ENCODE results near the gene NFKBIL1. TPM values are rescaled to one million over a fixed set of nuclear protein-coding genes. Genes with fewer than 3 reads are reported as not detected.

The NFKBIL1 gene
- total RNA-seq, 2 experiments from 2014 or later, result 22.8 to 23.6 TPM

DNA sequence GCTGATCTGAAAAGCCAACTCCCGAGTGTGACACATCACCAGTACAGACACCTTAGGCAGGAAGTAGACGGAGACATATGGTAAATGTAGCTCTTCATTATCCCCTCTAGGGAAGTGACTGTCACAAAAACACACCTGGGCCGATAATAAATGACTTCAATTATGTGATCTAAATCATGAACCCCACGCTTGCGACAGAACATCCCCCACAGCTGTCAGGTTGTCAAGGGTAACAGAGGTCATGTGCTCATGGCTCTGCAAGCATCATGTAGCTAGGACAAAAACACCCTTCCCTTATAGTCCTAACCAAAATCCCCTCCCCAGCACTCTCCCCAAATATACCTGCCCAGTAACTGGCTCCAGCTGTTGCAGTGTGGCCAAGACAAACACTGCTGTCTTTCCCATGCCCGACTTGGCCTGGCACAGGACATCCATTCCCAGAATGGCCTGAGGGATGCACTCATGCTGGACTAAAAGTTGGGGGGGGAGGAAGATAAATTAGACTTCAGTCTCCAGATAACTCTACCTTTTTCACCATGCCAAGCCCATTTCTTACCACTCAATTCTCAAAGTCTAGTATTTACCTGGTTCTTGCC is 8.5 kb upstream of the NFKBIL1 start:
- DNase-seq, result no peak
- CTCF ChIA-PET, result interaction anchor here (1.2 to 24.6 kb wide), 4 partner anchors 43 to 138 kb away, joined by 3 to 751 read pairs (median 206); partner anchors contain the start of genes LST1, LTB, NCR3 and TNF
- Mint-ChIP-seq H3K4me1 (peaks cover 64% of the 10 kb centered on the region), H3K9me3 (no peaks in the 10 kb centered on the region), H3K27me3 (no peaks in the 10 kb centered on the region), H3K27ac (peak overlapping the region; percentile 22), H3K4me3 (peak overlapping the region; percentile 89), H3K36me3 (ENCODE audit: low read depth) (peaks cover 67% of the 10 kb centered on the region)
- POLR2A ChIA-PET, result interaction anchor here (0.6 to 7.3 kb wide), 8 partner anchors 9 to 420 kb away, joined by 3 to 164 read pairs (median 3); partner anchors contain the start of genes LTB, MICB, NCR3 and NELFE

DNA sequence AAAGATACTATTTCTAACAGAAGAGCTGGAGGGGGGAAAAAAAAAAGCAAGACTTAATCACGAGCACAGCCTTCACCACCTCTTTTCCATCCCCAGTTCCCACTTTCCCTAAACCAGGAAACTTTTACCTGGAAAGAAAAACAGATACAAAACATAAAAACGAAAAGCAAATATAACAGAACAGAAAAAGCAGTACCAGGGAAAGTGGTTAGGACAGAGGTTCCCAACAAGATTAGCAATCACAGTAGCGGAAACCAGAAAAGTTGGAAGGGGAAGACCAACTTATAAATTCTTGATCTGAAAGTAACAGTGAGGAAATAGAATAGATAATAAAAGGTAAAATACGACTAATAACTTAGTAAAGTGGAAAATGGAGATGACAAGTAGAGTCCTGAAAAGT is 6.8 kb upstream of the NFKBIL1 start:
- Mint-ChIP-seq H3K27ac (peak overlapping the region; percentile 78), H3K36me3 (ENCODE audit: low read depth) (peaks cover 50% of the 10 kb centered on the region), H3K9me3 (no peaks in the 10 kb centered on the region), H3K4me1 (peaks cover 53% of the 10 kb centered on the region), H3K4me3 (peak overlapping the region; percentile 89), H3K27me3 (no peaks in the 10 kb centered on the region)
- POLR2A ChIA-PET, result interaction anchor here (0.9 to 7.3 kb wide), 30 partner anchors 9 to 357 kb away, joined by 3 to 164 read pairs (median 8); partner anchors contain the start of genes ABHD16A, BAG6, CLIC1 and CSNK2B
- CTCF ChIA-PET, result interaction anchor here (1.4 to 24.6 kb wide), 7 partner anchors 11 to 419 kb away, joined by 3 to 751 read pairs (median 19); partner anchors contain the start of genes LST1, LTB, MICB and NCR3
- DNase-seq, result no peak

DNA sequence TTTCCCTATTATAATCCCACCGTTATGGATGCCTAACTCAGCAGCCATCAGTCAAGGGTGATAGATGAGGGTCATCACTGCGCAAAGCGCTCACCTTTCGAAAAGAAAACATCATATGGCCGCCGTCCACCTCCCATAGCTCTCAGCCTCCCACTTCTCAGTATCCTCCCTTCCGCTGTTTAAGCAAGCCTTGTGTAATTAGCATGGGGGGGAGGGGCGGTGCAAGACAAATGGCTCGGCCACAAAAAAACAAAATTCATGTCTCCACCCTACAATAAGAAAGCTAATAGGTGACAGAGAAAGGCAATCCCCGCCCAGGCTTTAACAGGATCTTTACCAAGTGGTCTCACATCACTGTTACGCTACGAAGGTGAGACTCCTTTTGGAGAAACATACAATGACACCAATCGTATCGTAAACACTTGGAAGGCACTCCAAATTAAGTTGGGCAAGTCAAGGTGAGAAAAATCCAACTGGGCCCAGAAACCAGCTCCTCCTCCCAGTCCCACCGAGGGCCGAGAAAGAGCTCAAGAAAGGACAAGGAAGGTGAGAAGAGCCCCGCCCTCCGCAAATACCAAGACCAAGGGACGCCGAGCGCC is 6.2 kb upstream of the NFKBIL1 start:
- no peaks in the 10 kb centered on the region for H3K9me3 Mint-ChIP-seq
- ChIA-PET POLR2A (interaction anchor here (0.8 to 7.3 kb wide), 47 partner anchors 9 to 1431 kb away, joined by 3 to 164 read pairs (median 6); partner anchors contain the start of genes ABHD16A, BAG6, C6orf47 and CLIC1), CTCF (interaction anchor here (0.8 to 24.6 kb wide), 18 partner anchors 10 to 418 kb away, joined by 3 to 751 read pairs (median 4); partner anchors contain the start of genes BAG6, HSPA1A, HSPA1B and HSPA1L)
- peaks cover 45% of the 10 kb centered on the region for H3K36me3 Mint-ChIP-seq (ENCODE audit: low read depth)
- H3K4me1 Mint-ChIP-seq, result peaks cover 52% of the 10 kb centered on the region
- DNase-seq, result peak; percentile 77
- peak overlapping the region; percentile 75 for H3K27ac Mint-ChIP-seq
- no peaks in the 10 kb centered on the region for H3K27me3 Mint-ChIP-seq
- H3K4me3 Mint-ChIP-seq, result peak overlapping the region; percentile 89

DNA sequence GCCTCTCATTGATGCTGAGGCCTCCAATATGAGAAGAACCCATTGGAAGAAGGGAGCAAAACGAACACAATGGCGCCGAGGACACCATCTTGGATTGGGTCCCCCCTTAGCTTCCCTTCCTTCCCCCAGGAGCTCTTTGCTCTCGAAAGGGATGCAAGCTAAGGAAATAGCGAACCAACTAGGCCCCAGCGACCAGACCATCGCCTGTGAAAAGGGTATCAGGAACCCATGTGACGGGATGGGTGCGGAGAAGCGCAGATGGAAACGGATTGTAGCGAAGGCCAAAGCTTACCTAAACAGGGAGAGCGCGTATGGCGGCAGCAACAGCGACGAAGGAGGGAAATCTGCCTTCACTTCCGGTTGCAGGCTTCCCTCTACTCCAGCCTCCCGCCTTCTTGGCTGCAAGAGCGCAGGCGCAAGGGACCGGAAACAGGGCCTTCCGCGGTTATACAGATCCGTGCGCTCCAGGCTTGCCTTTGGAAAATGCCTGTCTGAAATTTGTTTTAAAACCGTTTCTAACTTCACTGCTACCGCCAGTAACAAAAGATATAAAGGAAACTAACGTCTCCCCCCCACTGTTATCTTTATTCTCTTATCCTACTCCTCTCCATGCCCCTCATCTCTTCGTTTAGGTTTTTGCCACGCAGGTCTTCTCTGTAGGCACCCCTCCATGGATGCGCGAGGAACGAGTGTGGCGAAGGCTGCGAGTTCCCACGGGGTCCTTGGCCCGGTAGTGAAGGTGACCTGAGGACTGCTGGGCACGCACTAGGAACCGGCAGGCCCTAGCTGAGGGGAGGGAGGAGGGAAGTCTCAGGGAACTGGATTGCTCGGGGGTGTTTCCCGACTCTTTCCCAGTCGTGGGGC is 5.5 kb upstream of the NFKBIL1 start, which contains the start of gene DDX39B:
TSS of gene DDX39B (minus strand) at position 346 of the 864 bp plus-strand sequence. CDS start 1,471 bp downstream, outside the sequence.
- CTCF ChIA-PET, result interaction anchor here (0.8 to 24.6 kb wide), 19 partner anchors 9 to 417 kb away, joined by 3 to 751 read pairs (median 4); partner anchors contain the start of genes BAG6, HSPA1A, HSPA1B and HSPA1L
- H3K27me3 Mint-ChIP-seq, result no peaks in the 10 kb centered on the region
- peaks cover 52% of the 10 kb centered on the region for H3K4me1 Mint-ChIP-seq
- H3K4me3 Mint-ChIP-seq, result peak within 1 kb of the TSS; percentile 89
- POLR2A ChIA-PET, result interaction anchor here (0.6 to 7.3 kb wide), 52 partner anchors 9 to 1430 kb away, joined by 3 to 164 read pairs (median 6); partner anchors contain the start of genes ABHD16A, BAG6, C6orf47 and CLIC1
- H3K27ac Mint-ChIP-seq, result peak within 1 kb of the TSS; percentile 75
- H3K36me3 Mint-ChIP-seq (ENCODE audit: low read depth), result peaks cover 39% of the 10 kb centered on the region
- no peaks in the 10 kb centered on the region for H3K9me3 Mint-ChIP-seq
- peak; percentile 94 for DNase-seq

DNA sequence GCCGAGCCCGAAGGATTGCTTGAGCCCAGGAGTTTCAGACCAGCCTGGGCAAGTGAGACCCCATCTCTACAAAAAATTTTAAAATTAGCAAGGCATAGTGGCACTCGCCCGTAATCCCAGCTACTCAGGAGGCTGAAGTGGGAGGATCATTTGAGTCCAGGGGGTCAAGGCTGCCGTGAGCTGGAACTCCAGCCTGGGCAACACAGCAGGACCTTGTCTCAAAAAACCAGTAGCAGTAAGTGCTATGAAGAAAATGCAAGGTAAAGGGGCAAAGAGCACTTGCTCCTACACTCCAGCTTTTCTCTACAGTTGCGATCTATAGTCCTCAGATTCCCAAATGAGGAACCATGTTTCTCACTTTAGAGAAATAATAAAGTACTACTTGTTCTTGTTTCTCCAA is 3.8 kb upstream of the NFKBIL1 start:
- no peak for DNase-seq
- ChIA-PET POLR2A (interaction anchor here (1.2 to 7.3 kb wide), 7 partner anchors 16 to 283 kb away, joined by 3 to 162 read pairs (median 7); partner anchors contain the start of genes LTB and TNF), CTCF (interaction anchor here (1.0 to 24.6 kb wide), 4 partner anchors 8 to 117 kb away, joined by 3 to 751 read pairs (median 210); partner anchors contain the start of genes C6orf47, LST1, LTB and NCR3)
- Mint-ChIP-seq H3K4me3 (no peak overlapping the region), H3K4me1 (peaks cover 58% of the 10 kb centered on the region), H3K27me3 (no peaks in the 10 kb centered on the region), H3K9me3 (no peaks in the 10 kb centered on the region), H3K36me3 (ENCODE audit: low read depth) (peaks cover 29% of the 10 kb centered on the region), H3K27ac (no peak overlapping the region)

DNA sequence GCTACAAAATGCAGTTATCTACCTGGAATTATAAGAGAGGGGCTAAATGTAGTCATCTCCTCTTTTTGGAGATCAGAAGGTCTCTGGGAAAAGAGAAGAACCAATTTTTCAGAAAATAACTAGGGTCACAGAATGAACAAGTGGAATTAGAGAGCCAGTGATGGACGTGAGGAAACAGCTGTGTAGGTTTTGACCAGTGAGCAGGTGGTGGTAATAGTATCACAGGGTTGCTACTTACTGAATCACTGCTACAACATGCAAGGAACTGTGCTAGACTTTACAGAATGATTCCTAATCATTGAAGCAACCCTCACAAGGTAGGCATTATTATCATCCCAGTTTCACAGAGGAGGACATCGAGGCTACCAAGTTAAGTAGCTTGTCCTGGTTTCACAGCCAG is 2.7 kb upstream of the NFKBIL1 start:
- POLR2A ChIA-PET, result interaction anchor here (1.2 to 9.9 kb wide), 5 partner anchors 34 to 51 kb away, joined by 3 to 267 read pairs (median 145); partner anchors contain the start of genes LST1, LTB, NCR3 and TNF
- Mint-ChIP-seq H3K36me3 (ENCODE audit: low read depth) (peaks cover 23% of the 10 kb centered on the region), H3K27me3 (no peaks in the 10 kb centered on the region), H3K4me1 (peaks cover 56% of the 10 kb centered on the region), H3K27ac (no peak overlapping the region), H3K4me3 (no peak overlapping the region), H3K9me3 (no peaks in the 10 kb centered on the region)
- CTCF ChIA-PET, result interaction anchor here (1.0 to 24.6 kb wide), 3 partner anchors 37 to 116 kb away, joined by 3 to 751 read pairs (median 400); partner anchors contain the start of genes C6orf47, LST1, LTB and NCR3
- no peak for DNase-seq

DNA sequence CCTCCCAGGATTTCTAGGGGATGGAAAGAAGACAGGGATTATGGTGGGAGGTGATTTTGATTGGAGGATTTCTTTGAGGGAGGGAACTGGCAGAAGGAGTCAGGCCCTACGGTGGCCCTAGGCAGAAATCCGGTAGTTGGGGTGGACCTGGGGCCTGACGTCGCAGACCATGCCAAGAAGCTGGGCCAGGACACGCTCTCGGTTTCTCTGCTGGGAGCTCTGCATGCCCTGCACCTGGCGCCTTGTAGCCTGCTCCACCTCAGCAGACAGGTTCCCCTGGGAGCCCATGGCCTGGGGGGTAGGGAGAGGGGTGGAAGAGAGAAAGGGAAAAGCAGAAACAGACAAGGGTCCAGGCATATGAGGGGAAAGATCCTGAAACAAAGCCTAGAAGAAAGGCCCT is 2.1 kb upstream of the NFKBIL1 start:
- Mint-ChIP-seq H3K36me3 (ENCODE audit: low read depth) (peaks cover 19% of the 10 kb centered on the region), H3K9me3 (no peaks in the 10 kb centered on the region), H3K4me3 (no peak overlapping the region), H3K27me3 (no peaks in the 10 kb centered on the region), H3K4me1 (peaks cover 53% of the 10 kb centered on the region), H3K27ac (no peak overlapping the region)
- no peak for DNase-seq
- ChIA-PET CTCF (interaction anchor here (16.5 to 24.6 kb wide), 2 partner anchors 36 to 53 kb away, joined by 400 to 751 read pairs; partner anchors contain the start of genes LST1, LTB, NCR3 and TNF), POLR2A (interaction anchor here (1.2 to 9.9 kb wide), 3 partner anchors 34 to 51 kb away, joined by 3 to 267 read pairs (median 145); partner anchors contain the start of genes LST1, LTB, NCR3 and TNF)

DNA sequence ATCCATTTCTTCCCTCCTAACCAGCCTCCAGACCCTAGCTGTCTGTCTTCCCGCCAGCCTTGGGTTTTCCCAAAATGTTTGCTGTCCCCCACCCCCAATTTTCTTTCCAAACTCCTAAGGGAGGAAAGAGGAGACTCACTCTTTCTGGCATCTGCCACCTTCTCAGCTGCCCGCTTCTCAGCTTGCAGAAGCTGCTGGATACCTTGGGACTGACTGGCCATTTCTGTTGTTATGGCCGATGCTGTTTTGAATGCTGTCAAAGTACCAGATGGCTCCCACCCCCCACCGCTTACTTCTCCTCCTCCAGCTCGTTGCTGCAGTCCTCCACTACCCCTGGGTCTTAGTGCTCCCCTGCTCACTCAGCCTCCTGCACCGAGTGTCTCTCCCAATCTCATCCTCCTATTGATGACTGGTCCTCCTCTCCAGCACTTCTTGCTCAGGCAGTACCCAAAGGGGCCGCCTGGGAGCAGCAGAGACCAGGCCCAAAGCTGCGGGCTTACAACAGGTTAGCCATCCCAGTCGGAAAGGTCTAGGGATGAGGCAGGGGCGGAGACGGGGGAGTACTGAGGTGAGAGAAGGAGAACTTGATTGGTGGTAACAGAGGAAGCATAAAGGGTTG is 960 bp upstream of the NFKBIL1 start, which contains the start of gene ATP6V1G2:
TSS of gene ATP6V1G2 (minus strand) at position 270 of the 619 bp plus-strand sequence. CDS start at position 221, 49 bp downstream.
- peaks cover 17% of the 10 kb centered on the region for H3K36me3 Mint-ChIP-seq (ENCODE audit: low read depth)
- H3K27ac Mint-ChIP-seq, result peak within 1 kb of the TSS; percentile 69
- peak; percentile 92 for DNase-seq
- H3K4me3 Mint-ChIP-seq, result peak within 1 kb of the TSS; percentile 76
- peaks cover 60% of the 10 kb centered on the region for H3K4me1 Mint-ChIP-seq
- ChIA-PET CTCF (interaction anchor here (0.6 to 24.6 kb wide), 6 partner anchors 11 to 74 kb away, joined by 3 to 751 read pairs (median 4); partner anchors contain the start of genes LST1, LTB, NCR3 and PRRC2A), POLR2A (interaction anchor here (0.7 to 9.9 kb wide), 10 partner anchors 12 to 191 kb away, joined by 3 to 267 read pairs (median 8); partner anchors contain the start of genes BAG6, CLIC1, LST1 and LTB)
- no peaks in the 10 kb centered on the region for H3K9me3 Mint-ChIP-seq
- H3K27me3 Mint-ChIP-seq, result no peaks in the 10 kb centered on the region

DNA sequence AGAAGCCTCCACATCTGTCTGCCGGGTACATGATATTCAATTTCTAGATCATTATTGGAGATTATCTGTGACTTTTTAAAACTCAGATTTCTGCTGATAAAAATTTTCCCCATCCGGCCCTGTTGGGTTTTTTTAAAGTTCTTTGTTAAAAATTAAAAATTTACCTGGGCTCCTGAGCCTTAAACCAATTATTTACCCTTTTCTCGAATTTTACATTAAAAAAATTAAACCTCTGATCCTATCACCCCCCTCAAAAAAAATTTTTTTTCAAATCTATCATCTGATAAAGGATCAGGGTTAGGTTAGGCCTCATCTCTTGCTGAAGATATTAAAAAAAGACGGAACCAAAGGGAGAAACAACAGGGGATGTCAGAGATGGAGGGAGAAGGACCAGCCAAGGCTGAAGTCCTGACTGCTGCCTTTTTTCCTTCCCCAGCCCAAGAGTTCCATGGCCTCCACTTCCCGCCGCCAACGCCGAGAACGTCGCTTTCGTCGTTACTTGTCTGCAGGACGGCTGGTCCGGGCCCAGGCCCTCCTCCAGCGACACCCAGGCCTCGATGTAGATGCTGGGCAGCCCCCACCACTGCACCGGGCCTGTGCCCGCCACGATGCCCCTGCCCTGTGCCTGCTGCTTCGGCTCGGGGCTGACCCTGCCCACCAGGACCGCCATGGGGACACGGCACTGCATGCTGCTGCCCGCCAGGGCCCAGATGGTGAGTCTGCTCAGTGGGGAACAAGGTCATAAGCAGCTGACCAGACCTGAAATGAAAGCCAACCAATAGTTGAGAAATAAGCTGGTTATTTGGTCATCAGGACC is 527 bp downstream of the NFKBIL1 start:
- Mint-ChIP-seq H3K4me1 (peaks cover 59% of the 10 kb centered on the region), H3K27ac (peak overlapping the region; percentile 69), H3K9me3 (no peaks in the 10 kb centered on the region), H3K27me3 (no peaks in the 10 kb centered on the region), H3K36me3 (ENCODE audit: low read depth) (peaks cover 19% of the 10 kb centered on the region), H3K4me3 (peak overlapping the region; percentile 76)
- DNase-seq, result no peak
- POLR2A ChIA-PET, result interaction anchor here (0.7 to 9.9 kb wide), 13 partner anchors 11 to 190 kb away, joined by 3 to 267 read pairs (median 7); partner anchors contain the start of genes BAG6, CLIC1, GPANK1 and LST1
- CTCF ChIA-PET, result interaction anchor here (0.7 to 24.6 kb wide), 8 partner anchors 11 to 280 kb away, joined by 3 to 751 read pairs (median 3); partner anchors contain the start of genes HSPA1B, LST1, LTB and NCR3

DNA sequence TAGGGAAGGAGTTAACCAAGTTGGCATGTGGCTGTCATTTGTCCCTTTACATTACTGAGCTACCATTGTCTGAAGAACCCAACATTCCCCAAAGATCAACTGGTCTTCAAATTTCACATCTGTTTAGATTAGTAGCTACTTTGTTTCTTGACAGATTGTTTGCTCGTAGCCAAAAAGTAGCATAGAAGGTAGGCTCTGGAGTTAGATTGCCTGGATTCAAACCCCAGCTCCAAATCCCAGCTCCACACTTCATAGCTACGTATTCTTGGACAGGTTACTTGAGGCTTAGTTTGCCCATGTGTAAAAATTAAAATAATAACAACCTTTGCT is 1.1 kb downstream of the NFKBIL1 start:
- Mint-ChIP-seq H3K27me3 (no peaks in the 10 kb centered on the region), H3K4me1 (peaks cover 54% of the 10 kb centered on the region), H3K4me3 (peak overlapping the region; percentile 76), H3K9me3 (no peaks in the 10 kb centered on the region), H3K27ac (peak overlapping the region; percentile 36), H3K36me3 (ENCODE audit: low read depth) (peaks cover 19% of the 10 kb centered on the region)
- DNase-seq, result no peak
- CTCF ChIA-PET, result interaction anchor here (0.7 to 24.6 kb wide), 7 partner anchors 11 to 279 kb away, joined by 3 to 751 read pairs (median 3); partner anchors contain the start of genes HSPA1B, LST1, LTB and NCR3
- POLR2A ChIA-PET, result interaction anchor here (0.7 to 9.9 kb wide), 8 partner anchors 11 to 189 kb away, joined by 3 to 267 read pairs (median 9); partner anchors contain the start of genes BAG6, GPANK1, LST1 and LTB

Data from activated CD4-positive, alpha-beta memory T cell treated with anti-CD3 and anti-CD28 coated beads, Interleukin-2, amount 10 ng/mL, durations not matched to agents 7 days and 5 days (primary cell).